ENCODE data around the gene MPRIP. TPM values are rescaled to one million over a fixed set of nuclear protein-coding genes. Genes with fewer than 3 reads are reported as not detected.
A peak's percentile ranks its signal among the peaks of the same experiment; 100 is the strongest.

Gene MPRIP
- total RNA-seq, 1 donor = 86.5 TPM

DNA sequence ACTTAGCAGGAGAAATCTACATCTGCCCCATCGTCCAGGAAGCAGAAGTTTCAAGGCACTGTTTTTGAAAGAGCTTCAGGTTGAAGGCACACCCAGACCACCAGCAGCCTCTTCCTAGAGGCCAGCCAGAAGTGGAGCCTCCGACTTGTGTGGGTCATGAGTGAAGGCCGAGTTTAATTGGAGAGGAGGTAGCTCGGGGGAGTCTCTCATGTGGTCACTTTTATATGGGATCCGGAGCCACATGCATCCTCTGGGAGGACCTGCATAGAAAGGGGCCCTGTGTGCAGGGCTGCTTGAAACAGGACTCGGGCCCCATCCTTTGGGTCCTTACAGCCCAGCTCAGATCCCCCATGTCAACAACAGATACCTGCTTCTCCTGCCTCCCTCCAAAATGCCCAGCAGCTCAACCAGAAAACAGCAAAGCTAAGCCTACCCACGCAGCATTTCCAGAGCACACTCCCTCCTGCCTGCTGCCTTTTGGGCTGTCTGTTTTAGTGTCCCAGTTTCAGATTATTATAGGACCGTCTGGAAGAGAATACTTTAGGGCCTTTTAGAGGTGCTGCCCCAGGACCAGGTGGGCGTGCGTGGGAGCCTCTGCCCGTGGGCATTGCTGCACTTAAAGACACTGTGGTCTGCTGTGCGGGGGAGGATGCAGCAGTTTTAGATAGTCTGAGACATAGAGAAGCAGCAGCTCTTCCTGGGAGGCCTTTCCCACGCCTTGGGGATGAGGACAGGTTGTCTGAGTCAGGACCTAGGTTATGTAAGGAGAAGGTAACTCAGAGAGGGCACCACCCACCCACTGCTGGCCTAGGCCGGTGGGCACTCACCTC lies 29.5 kb downstream of the MPRIP start:
- TF ChIP-seq, protein P1, sequence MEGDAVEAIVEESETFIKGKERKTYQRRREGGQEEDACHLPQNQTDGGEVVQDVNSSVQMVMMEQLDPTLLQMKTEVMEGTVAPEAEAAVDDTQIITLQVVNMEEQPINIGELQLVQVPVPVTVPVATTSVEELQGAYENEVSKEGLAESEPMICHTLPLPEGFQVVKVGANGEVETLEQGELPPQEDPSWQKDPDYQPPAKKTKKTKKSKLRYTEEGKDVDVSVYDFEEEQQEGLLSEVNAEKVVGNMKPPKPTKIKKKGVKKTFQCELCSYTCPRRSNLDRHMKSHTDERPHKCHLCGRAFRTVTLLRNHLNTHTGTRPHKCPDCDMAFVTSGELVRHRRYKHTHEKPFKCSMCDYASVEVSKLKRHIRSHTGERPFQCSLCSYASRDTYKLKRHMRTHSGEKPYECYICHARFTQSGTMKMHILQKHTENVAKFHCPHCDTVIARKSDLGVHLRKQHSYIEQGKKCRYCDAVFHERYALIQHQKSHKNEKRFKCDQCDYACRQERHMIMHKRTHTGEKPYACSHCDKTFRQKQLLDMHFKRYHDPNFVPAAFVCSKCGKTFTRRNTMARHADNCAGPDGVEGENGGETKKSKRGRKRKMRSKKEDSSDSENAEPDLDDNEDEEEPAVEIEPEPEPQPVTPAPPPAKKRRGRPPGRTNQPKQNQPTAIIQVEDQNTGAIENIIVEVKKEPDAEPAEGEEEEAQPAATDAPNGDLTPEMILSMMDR (IDR thresholded peaks at IDR 0.05; ENCODE audit: insufficient read depth, low read length) = no peak
- DNase-seq (ENCODE audit: low read depth) = no peak
- H3K4me3 ChIP-seq (ENCODE audit: low read depth, low read length) = no peak overlapping the region

DNA sequence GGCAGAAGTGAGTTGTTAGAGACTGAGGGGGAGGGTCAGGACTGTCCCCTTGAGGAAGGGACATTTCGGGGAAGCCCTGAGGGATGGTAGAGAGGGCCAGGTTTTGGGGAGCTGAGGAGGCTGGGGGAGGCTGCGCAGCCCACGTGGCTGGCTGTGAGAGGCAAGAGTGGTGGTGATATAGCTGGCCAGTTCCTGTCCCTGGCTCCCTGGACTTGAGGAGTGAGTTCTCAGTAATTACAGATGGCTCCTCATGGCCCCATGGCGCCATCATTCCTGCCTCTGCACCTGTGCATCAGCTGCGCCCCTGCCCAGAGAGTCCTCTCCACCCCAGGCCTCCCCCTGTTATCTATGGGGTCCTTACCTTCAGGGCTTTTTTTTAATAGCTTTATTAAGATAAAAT lies 30.3 kb downstream of the MPRIP start:
- no peak overlapping the region for H3K4me3 ChIP-seq (ENCODE audit: low read depth, low read length)
- TF ChIP-seq, protein P1 (IDR thresholded peaks at IDR 0.05; ENCODE audit: insufficient read depth, low read length) = no peak
- DNase-seq (ENCODE audit: low read depth) = no peak

DNA sequence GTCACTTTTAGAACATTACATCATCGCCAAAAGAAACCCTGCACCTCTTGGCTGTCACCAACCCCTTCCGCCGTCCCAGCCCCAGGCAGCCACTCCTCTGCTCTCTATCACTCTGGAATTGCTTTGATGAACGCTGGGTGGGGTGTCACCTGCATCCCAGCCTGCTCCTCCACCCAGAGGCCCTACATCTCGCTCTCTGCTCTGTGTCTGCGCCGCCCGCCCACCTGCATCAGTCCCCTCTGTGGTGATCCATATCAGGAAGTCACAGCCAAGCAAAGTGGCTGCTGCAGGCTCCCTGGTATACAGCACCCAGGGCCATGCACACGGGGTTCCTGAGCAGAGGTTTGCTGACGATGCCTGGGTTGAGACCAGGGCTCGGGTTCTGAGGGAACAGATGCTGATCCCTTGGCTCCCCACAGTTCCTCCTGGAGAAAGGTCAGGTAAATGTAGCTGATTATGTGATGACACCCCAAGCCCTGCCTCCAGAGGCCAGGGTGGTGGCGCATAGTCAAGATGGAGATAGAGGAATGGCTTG lies 30.8 kb downstream of the MPRIP start:
- TF ChIP-seq, protein P1 (IDR thresholded peaks at IDR 0.05; ENCODE audit: insufficient read depth, low read length) = no peak
- DNase-seq (ENCODE audit: low read depth) = no peak
- no peak overlapping the region for H3K4me3 ChIP-seq (ENCODE audit: low read depth, low read length)

DNA sequence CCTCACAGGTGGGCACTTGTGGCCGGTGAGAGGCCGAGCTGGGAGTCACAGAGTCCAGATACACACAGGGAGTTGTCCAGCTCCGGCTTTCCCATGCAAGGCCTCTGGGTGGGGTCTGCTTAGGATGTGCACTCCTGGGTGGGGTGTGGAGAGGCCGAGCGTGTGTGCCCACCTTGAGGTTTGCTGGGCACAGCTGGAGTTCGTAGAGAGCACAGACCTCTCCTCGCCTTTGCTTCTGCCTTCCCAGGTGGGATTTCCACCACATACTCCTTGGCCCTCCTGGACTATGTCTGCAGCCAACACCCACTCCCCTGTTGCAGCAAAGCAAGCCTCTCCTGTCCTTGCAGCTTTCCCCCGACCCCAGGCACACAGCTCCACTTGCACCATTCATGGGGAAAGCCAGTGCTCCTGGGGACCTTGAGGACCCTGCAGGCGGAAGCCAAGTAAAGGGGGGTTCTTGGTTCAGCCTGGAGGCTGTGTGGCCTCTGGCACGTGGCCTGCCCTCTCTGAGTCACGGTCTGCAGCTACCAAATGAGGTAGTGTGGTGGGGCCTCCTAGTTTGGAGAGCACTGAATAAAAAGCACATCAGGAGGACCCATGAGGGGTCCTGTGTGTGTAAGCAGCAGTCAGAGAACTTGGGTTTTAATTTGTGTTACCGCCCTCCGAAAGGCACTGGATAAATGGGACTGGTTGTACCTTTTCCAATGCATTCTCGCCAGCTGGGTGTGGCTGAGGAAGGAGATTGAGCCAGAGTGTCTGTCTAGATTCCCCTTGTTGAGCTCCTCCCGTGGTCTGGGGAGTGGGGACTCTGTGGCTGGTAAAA lies 31.5 kb downstream of the MPRIP start:
- TF ChIP-seq, protein P1 (IDR thresholded peaks at IDR 0.05; ENCODE audit: insufficient read depth, low read length) = no peak
- peak; percentile 39 for DNase-seq (ENCODE audit: low read depth)

DNA sequence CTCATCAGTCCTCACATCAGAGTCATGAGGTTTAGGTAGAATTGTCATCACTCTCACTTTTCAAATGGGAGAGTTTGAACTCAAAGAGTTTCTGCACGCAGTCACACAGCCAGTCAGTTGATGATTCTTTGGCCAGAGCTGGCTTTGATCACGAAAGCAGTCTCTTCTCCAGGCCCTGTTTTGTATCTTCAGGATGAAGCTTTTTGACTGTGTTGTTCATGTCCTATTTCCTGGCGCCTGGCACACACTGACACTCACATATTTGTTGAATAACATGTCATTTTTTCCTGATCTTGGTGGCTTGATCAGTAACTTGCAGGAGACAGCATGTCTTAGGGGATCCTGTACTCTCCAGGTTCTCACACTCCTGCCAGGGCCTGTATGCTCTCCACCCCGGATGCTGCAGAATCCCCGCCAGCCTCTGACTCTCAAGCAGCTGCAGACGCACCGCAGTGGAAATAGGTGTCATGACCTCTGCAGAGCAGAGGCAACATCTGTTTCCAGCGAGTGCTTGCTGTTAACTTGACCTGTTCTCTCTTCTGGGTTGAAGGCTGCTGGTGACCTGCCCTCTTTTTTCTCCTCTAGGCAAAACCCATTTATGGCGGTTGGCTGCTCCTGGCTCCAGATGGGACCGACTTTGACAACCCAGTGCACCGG lies 33.0 kb downstream of the MPRIP start:
- DNase-seq (ENCODE audit: low read depth) = peak; percentile 65
- TF ChIP-seq, protein P1 (IDR thresholded peaks at IDR 0.05; ENCODE audit: insufficient read depth, low read length) = no peak
- H3K4me3 ChIP-seq (ENCODE audit: low read depth, low read length) = no peak overlapping the region

More for the DNA sequence above, 31.5 kb downstream of the MPRIP start:
- H3K4me3 ChIP-seq (ENCODE audit: low read depth, low read length) = no peak overlapping the region

DNA sequence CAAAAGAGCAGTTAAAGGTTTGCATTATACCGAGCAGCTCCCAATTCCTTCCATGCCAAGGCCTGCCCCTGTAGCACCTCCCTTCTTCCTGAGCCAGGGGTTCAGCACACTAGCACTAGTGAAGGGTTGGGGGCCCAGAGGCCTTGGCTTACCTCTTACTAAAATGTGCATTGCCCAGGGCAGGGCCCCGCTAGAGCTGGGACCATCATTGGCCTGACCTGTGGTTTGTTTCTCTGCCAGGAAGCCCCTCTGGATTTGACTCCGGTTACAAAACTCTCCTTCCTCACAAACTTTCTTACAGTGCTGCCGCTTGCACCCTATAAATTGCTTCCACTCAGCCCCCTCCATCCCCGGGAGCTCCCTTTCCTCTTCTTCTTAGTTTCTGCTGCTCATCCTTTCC lies 33.8 kb downstream of the MPRIP start:
- no peak overlapping the region for H3K4me3 ChIP-seq (ENCODE audit: low read depth, low read length)
- DNase-seq (ENCODE audit: low read depth) = no peak
- TF ChIP-seq, protein P1 (IDR thresholded peaks at IDR 0.05; ENCODE audit: insufficient read depth, low read length) = no peak
